Activated T-cell treated with anti-CD3 and anti-CD28 coated beads, Interleukin-2, amount 50 U/mL, for 72 hours (primary cell): ENCODE results near the gene PRKAR1B. TPM values are rescaled to one million over a fixed set of nuclear protein-coding genes. Genes with fewer than 3 reads are reported as not detected.

Source experiments
- ATAC-seq, 2 donors: fragments of 150-1000 bp; cut with Tn5 transposase; replicated peaks in 1 of 2; 2 replicates each; pipeline ENCODE4 v1.10.0; 2021; ENCODE audit warnings: moderate library complexity in 2 of 2, mild to moderate bottlenecking in 1 of 2
- DNase-seq, 2 donors: peaks; one replicate each; pipeline ENCODE4 v3.0.0; 2021 to 2022; ENCODE audit warnings: mixed read lengths in 1 of 2
- H3K27ac Mint-ChIP-seq: one replicate; pipeline ENCODE4 v1.8.0; 2022; ENCODE audit warnings: mild to moderate bottlenecking, moderate library complexity, mixed read lengths
- H3K27me3 Mint-ChIP-seq: one replicate; pipeline ENCODE4 v1.8.0; 2022; ENCODE audit warnings: low read depth, mixed read lengths
- H3K36me3 Mint-ChIP-seq, 2 donors: one replicate each; pipeline ENCODE4 v1.8.0; 2022; ENCODE audit warnings: mixed read lengths in 2 of 2, mild to moderate bottlenecking in 1 of 2; ENCODE audit not compliant: insufficient read depth in 2 of 2
- H3K4me1 Mint-ChIP-seq: one replicate; pipeline ENCODE4 v1.8.0; 2022; ENCODE audit warnings: low read depth, mixed read lengths
- H3K4me3 Mint-ChIP-seq, 2 donors: one replicate each; pipeline ENCODE4 v1.8.0; 2022; ENCODE audit warnings: mild to moderate bottlenecking in 2 of 2, mixed read lengths in 2 of 2, moderate library complexity in 2 of 2
- H3K9me3 Mint-ChIP-seq, 2 donors: one replicate each; pipeline ENCODE4 v1.8.0; 2022; ENCODE audit warnings: mixed read lengths in 2 of 2
- total RNA-seq, 2 donors: library from RNA; stranded (reverse); gene quantifications; one replicate each; pipeline ENCODE4 v1.2.3, GENCODE V29; 2022

Gene PRKAR1B
- total RNA-seq, 2 donors from 2014 or later: 33.6 to 43.5 TPM

- no peaks in the 10 kb centered on the region for H3K4me1 Mint-ChIP-seq
- H3K4me3 Mint-ChIP-seq: no peak overlapping the region
- DNase-seq (no peak), ATAC-seq (no peak)
- H3K9me3 Mint-ChIP-seq: no peaks in the 10 kb centered on the region
- peaks cover 0 to 1% of the 10 kb centered on the region in 2 donors for H3K36me3 Mint-ChIP-seq
- H3K27ac Mint-ChIP-seq: no peak overlapping the region
- no peaks in the 10 kb centered on the region for H3K27me3 Mint-ChIP-seq
Observed at GRCh38 chr7:503575-504111, 223.4 kb downstream of the PRKAR1B start.

- no peak for DNase-seq
- no peak overlapping the region for H3K4me3 Mint-ChIP-seq
- no peak overlapping the region for H3K27ac Mint-ChIP-seq
- ATAC-seq: no peak
- peaks cover 0 to 1% of the 10 kb centered on the region in 2 donors for H3K36me3 Mint-ChIP-seq
- no peaks in the 10 kb centered on the region for H3K27me3 Mint-ChIP-seq
- H3K4me1 Mint-ChIP-seq: peaks cover 7% of the 10 kb centered on the region
- H3K9me3 Mint-ChIP-seq: no peaks in the 10 kb centered on the region
Observed at GRCh38 chr7:502296-502695, 224.8 kb downstream of the PRKAR1B start.

- Mint-ChIP-seq H3K9me3 (no peaks in the 10 kb centered on the region), H3K4me3 (no peak overlapping the region), H3K36me3 (peaks cover 0 to 1% of the 10 kb centered on the region in 2 donors), H3K27me3 (no peaks in the 10 kb centered on the region), H3K27ac (no peak overlapping the region), H3K4me1 (peaks cover 7% of the 10 kb centered on the region)
- ATAC-seq (no peak), DNase-seq (no peak)
Observed at GRCh38 chr7:501526-501925, 225.6 kb downstream of the PRKAR1B start.

GRCh38 chr7:500521-501420 lies 226.3 kb downstream of the PRKAR1B start:
- no peak for ATAC-seq
- H3K9me3 Mint-ChIP-seq: no peaks in the 10 kb centered on the region

GRCh38 chr7:499853-500485 lies 227.1 kb downstream of the PRKAR1B start:
- no peak overlapping the region for H3K27ac Mint-ChIP-seq
- ATAC-seq (no peak), DNase-seq (no peak)
- no peaks in the 10 kb centered on the region for H3K27me3 Mint-ChIP-seq
- no peak overlapping the region for H3K4me3 Mint-ChIP-seq
- H3K36me3 Mint-ChIP-seq: peaks cover 0 to 1% of the 10 kb centered on the region in 2 donors
- no peaks in the 10 kb centered on the region for H3K9me3 Mint-ChIP-seq
- peaks cover 7% of the 10 kb centered on the region for H3K4me1 Mint-ChIP-seq

More at GRCh38 chr7:500521-501420, 226.3 kb downstream of the PRKAR1B start:
- Mint-ChIP-seq H3K27me3 (no peaks in the 10 kb centered on the region), H3K4me1 (peaks cover 7% of the 10 kb centered on the region), H3K27ac (no peak overlapping the region), H3K36me3 (peaks cover 0 to 1% of the 10 kb centered on the region in 2 donors), H3K4me3 (no peak overlapping the region)
- no peak for DNase-seq

Other genes with a start within 250 kb of the PRKAR1B start
- gene PDGFA, start 207.4 kb downstream of the PRKAR1B start, total RNA-seq: 10 to 100 TPM in 1 of 2 donors, 1 to 10 TPM in 1; 10.0 to 16.0 TPM
- gene DNAAF5, start 582 bp downstream of the PRKAR1B start, total RNA-seq: 10 to 100 TPM; 12.0 to 15.9 TPM
- 10 to 100 TPM; 77.9 to 84.4 TPM for gene SUN1, start 105.2 kb upstream of the PRKAR1B start, total RNA-seq
- gene GET4, start 149.3 kb upstream of the PRKAR1B start, total RNA-seq: 10 to 100 TPM; 33.8 to 34.9 TPM
- gene ADAP1, start 227.4 kb upstream of the PRKAR1B start, total RNA-seq: 10 to 100 TPM; 11.1 to 29.4 TPM
- gene COX19, start 248.3 kb upstream of the PRKAR1B start, total RNA-seq: 10 to 100 TPM; 20.8 to 28.4 TPM